Suprapubic skin (tissue), 4 donors: ENCODE data around the gene PHLDA1. TPM values are rescaled to one million over a fixed set of nuclear protein-coding genes. Genes with fewer than 3 reads are reported as not detected.

Source experiments
- DNase-seq, 2 donors: peaks; one replicate each; pipeline ENCODE4 v3.0.0-alpha.2; 2019; ENCODE audit warnings: low spot score in 2 of 2
- H3K27ac ChIP-seq: fragments of 200-600 bp; sonication (generic); one replicate; pipeline ENCODE4 v1.5.1; 2019
- H3K27me3 ChIP-seq: fragments of 200-600 bp; sonication (generic); one replicate; pipeline ENCODE4 v1.5.1; 2019
- H3K36me3 ChIP-seq: fragments of 200-600 bp; sonication (generic); one replicate; pipeline ENCODE4 v1.5.1; 2019
- H3K4me1 ChIP-seq: fragments of 200-600 bp; sonication (generic); one replicate; pipeline ENCODE4 v1.5.1; 2019
- H3K4me3 ChIP-seq: fragments of 200-600 bp; sonication (generic); one replicate; pipeline ENCODE4 v1.5.1; 2019; ENCODE audit warnings: mild to moderate bottlenecking
- H3K9me3 ChIP-seq: fragments of 200-600 bp; sonication (generic); one replicate; pipeline ENCODE4 v1.5.1; 2019
- EP300 ChIP-seq: sonication (generic); formaldehyde crosslinking; IDR thresholded peaks from one replicate; pipeline ENCODE4 v1.6.1; 2017; ENCODE audit warnings: antibody characterized with exemption
- POLR2A ChIP-seq, 2 donors: fragments of 450-650 bp; IDR thresholded peaks; one replicate each; pipeline ENCODE4 v1.6.1; 2017; ENCODE audit warnings: antibody characterized with exemption in 2 of 2, mild to moderate bottlenecking in 2 of 2, moderate library complexity in 2 of 2
- POLR2AphosphoS5 ChIP-seq, 3 donors: sonication (generic); formaldehyde crosslinking; IDR thresholded peaks; one replicate each; pipeline ENCODE4 v1.6.1; 2017; ENCODE audit warnings: antibody characterized with exemption in 3 of 3
- WGBS: methylation state at CpG from one replicate; pipeline ENCODE4 v1.1.5; 2018; 5-methylcytosine and 5-hydroxymethylcytosine counted together
- total RNA-seq, 4 donors: library from RNA; depleted of rRNA; stranded (reverse); fragments of >200 nt; gene quantifications; one replicate each; pipeline ENCODE4 v1.1.0, GENCODE V29; 2016
- TF ChIP-seq, protein P1 (sequence below), 2 donors: fragments of 200-600 bp in 1 of 2; fragments of 450-650 bp in 1 of 2; sonication (generic) in 1 of 2; IDR thresholded peaks; one replicate each; pipeline ENCODE4 v1.5.1; 2016 to 2019; ENCODE audit warnings: antibody characterized with exemption in 2 of 2, mild to moderate bottlenecking in 1 of 2, moderate library complexity in 1 of 2

PHLDA1 gene
- total RNA-seq, 4 donors from 2014 or later, result 16.4 to 31.2 (median 23.3) TPM

DNA sequence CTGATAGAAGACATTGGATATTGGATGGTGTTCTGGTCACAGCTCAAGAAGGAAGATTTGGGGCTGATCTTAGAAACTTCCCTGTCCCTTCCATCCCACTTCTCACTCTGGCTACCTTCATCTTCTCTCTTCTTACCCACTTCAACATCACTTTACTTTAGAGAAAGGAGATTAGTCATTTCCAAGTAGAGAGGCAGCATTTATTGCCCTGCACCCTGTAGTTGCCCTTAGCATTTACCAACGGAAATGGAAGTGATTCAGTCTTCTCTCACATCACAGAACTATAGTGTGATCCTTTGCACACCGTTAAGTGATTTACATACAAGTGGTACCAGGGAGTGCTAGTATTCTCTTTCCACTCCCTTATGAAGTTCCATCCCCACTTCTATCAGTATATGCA, 52.4 kb downstream of the PHLDA1 start:
- DNase-seq, result no peak
- 68% methylated on average over 2 of the region's 2 CpGs for WGBS
- no peaks in the 10 kb centered on the region for H3K9me3 ChIP-seq
- no peak overlapping the region for H3K4me3 ChIP-seq
- no peaks in the 10 kb centered on the region for H3K36me3 ChIP-seq
- peaks cover 48% of the 10 kb centered on the region for H3K4me1 ChIP-seq
- H3K27me3 ChIP-seq, result no peaks in the 10 kb centered on the region
- no peak for TF ChIP-seq EP300
- TF ChIP-seq POLR2A (IDR thresholded peaks at IDR 0.05), result no peak
- TF ChIP-seq POLR2AphosphoS5 (IDR thresholded peaks at IDR 0.05), result no peak
- TF ChIP-seq, protein P1, sequence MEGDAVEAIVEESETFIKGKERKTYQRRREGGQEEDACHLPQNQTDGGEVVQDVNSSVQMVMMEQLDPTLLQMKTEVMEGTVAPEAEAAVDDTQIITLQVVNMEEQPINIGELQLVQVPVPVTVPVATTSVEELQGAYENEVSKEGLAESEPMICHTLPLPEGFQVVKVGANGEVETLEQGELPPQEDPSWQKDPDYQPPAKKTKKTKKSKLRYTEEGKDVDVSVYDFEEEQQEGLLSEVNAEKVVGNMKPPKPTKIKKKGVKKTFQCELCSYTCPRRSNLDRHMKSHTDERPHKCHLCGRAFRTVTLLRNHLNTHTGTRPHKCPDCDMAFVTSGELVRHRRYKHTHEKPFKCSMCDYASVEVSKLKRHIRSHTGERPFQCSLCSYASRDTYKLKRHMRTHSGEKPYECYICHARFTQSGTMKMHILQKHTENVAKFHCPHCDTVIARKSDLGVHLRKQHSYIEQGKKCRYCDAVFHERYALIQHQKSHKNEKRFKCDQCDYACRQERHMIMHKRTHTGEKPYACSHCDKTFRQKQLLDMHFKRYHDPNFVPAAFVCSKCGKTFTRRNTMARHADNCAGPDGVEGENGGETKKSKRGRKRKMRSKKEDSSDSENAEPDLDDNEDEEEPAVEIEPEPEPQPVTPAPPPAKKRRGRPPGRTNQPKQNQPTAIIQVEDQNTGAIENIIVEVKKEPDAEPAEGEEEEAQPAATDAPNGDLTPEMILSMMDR (IDR thresholded peaks at IDR 0.05), result no peak
- H3K27ac ChIP-seq, result peak overlapping the region; percentile 36

DNA sequence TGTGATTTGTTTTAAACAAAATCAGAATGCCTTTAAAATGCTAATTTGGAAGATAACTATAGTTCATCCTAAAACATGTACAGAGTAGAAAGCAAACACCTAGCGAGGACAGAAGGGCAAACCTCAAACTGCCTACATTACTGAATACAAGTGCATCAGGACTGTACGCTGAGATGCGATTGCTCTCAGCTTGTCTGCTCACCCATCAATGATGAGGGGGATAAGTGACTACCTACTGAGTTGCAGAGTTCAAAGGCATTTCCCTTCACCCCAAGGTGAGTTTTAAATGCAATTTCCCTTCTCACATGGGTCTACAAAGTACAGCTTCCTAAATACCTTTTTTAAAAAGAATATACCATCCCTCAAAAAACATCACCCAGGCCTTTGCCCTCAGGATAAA, 52.9 kb downstream of the PHLDA1 start:
- peaks cover 46% of the 10 kb centered on the region for H3K4me1 ChIP-seq
- DNase-seq, result no peak
- WGBS, result 84% methylated on average over 3 of the region's 3 CpGs
- TF ChIP-seq EP300 (no peak), POLR2A (IDR thresholded peaks at IDR 0.05) (no peak), POLR2AphosphoS5 (IDR thresholded peaks at IDR 0.05) (no peak)
- TF ChIP-seq, protein P1 (IDR thresholded peaks at IDR 0.05), result no peak
- no peak overlapping the region for H3K4me3 ChIP-seq
- H3K9me3 ChIP-seq, result no peaks in the 10 kb centered on the region
- no peaks in the 10 kb centered on the region for H3K36me3 ChIP-seq
- H3K27me3 ChIP-seq, result no peaks in the 10 kb centered on the region
- peak overlapping the region; percentile 36 for H3K27ac ChIP-seq

DNA sequence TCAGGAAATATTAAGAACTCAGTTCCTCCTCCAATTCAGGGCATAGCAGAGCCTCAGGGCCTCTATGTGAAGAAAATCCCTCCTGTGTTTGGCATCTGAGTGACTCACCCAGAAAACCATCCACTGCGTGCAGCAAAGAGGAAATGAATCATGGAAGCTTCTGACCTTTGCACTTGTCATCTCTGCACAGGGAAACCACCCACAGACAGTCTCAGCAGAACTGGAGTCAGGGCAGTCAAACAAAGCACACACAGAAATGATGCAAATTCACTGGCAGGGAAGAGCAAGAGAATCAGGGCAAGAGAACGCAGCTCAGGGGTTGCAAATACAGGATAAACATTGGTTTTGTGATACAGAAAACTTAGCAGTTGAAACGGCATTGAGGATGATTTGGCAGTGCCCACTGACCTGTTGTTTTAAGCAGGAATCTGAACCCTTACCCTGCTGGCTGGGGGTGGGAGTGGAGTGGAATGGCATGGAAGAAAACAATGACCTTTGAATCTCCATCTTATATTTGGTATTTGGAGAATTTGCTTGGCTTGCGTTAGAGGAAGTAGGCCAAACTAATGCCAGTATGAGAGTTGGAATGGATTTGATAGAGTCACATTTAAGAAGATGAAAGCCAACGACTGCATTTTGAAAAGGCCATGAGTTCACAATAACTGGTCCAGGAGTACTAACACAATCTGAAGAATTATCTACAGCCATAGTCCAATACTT, 53.5 kb downstream of the PHLDA1 start:
- Histone ChIP-seq H3K9me3 (no peaks in the 10 kb centered on the region), H3K36me3 (no peaks in the 10 kb centered on the region), H3K4me3 (no peak overlapping the region), H3K4me1 (peaks cover 42% of the 10 kb centered on the region), H3K27me3 (no peaks in the 10 kb centered on the region), H3K27ac (peak overlapping the region; percentile 69)
- DNase-seq, result peak in 1 of 2 donors; percentile 70
- TF ChIP-seq POLR2AphosphoS5 (IDR thresholded peaks at IDR 0.05), result peak in 1 of 3 donors; percentile 75
- TF ChIP-seq, protein P1 (IDR thresholded peaks at IDR 0.05), result no peak
- TF ChIP-seq EP300, result peak; percentile 58
- no peak for TF ChIP-seq POLR2A (IDR thresholded peaks at IDR 0.05)
- 26% methylated on average over 5 of the region's 5 CpGs for WGBS

DNA sequence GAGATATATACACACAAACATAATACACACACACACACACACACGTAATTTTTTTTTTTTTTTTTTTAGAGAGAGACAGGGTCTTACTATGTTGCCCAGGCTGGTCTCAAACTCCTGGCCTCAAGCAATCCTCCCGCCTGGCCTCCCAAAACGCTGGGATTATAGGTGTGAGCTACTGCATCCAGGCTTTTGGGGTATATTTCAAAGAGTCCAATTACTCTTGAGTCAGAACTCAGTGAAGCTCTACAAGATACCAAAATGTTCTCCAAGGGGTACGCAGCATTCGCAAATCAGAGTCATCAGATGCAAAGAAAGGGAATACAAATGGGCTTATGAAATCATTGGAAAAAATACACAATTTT, 54.0 kb downstream of the PHLDA1 start:
- H3K27me3 ChIP-seq, result no peaks in the 10 kb centered on the region
- DNase-seq, result no peak
- H3K9me3 ChIP-seq, result no peaks in the 10 kb centered on the region
- 80% methylated on average over 5 of the region's 5 CpGs for WGBS
- H3K4me1 ChIP-seq, result peaks cover 38% of the 10 kb centered on the region
- no peak for TF ChIP-seq EP300
- TF ChIP-seq, protein P1 (IDR thresholded peaks at IDR 0.05), result no peak
- no peak for TF ChIP-seq POLR2A (IDR thresholded peaks at IDR 0.05)
- TF ChIP-seq POLR2AphosphoS5 (IDR thresholded peaks at IDR 0.05), result no peak
- peak overlapping the region; percentile 69 for H3K27ac ChIP-seq
- H3K36me3 ChIP-seq, result no peaks in the 10 kb centered on the region
- no peak overlapping the region for H3K4me3 ChIP-seq

DNA sequence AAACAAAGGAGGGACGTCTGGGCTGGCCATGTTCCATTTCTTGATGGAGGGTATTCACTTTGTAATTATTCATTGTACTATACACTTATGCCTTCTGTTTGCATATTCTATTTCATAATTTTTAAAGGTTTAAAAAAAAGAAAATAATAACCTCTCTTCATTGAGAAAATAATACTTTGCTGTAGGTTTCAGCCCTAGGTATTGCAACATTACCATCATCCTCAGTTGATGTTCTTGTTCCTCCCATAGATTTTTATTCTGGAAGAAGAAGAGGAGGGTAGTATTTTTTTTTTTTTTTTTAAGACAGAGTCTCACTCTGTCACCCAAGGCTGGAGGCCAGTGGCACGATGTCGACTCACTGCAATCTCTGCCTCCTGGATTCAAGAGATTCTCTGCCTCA, 54.7 kb downstream of the PHLDA1 start:
- no peak overlapping the region for H3K4me3 ChIP-seq
- no peaks in the 10 kb centered on the region for H3K9me3 ChIP-seq
- no peaks in the 10 kb centered on the region for H3K36me3 ChIP-seq
- TF ChIP-seq POLR2A (IDR thresholded peaks at IDR 0.05) (no peak), EP300 (no peak)
- peaks cover 32% of the 10 kb centered on the region for H3K4me1 ChIP-seq
- no peaks in the 10 kb centered on the region for H3K27me3 ChIP-seq
- WGBS, result 83% methylated on average over 3 of the region's 3 CpGs
- H3K27ac ChIP-seq, result no peak overlapping the region
- no peak for DNase-seq
